ENCODE measurements around the gene GPX2.

Gene GPX2

DNA sequence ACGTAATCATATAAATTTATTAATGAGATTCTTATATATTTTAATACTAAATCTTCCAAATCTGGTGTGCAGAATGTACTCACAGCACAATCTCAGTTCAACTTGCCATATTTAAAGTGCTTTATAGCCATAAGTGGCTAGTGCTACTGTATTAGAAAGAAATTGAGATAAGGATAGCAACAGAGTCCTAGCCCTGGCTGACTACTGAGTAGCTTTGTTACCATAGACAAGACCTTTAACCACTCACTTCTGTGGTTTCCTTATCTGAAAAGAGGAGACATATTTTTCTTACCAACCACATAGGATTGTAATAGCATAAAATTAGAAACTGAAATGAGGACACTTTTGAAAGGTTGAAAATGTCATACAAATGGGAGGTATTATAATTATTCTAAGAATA is 30.3 kb downstream of the GPX2 start:
- DNase-seq (ENCODE audit: low read depth): no peak

DNA sequence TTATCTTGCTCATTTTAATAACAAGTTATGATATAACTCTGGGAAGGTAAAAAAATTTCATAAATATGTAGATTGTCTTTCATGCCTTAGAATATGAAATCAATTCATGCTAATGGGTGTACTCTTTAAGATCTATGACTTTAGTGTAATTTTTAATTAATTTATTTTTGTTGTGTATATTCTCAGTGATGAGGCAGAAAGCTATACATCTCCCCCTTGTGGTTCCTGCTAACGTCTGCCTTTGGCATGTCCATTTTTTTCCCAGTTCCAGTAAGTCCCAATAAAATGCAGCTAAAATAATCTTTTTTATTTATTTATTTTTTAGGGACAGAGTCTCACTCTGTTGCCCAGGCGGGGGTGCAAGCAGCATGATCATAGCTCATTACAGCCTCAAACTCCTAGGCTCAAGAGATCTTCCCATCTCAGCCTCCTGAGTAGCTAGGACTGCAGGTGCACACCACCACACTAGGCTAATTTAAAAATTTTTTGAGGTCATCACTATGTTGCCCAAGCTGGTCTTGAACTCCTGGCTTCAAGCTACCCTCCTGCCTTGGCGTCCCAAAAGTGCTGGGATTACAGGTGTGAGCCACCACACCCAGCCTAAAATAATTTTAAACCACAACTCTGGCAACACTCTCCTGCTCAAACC is 31.6 kb downstream of the GPX2 start:
- no peak for DNase-seq (ENCODE audit: low read depth)

DNA sequence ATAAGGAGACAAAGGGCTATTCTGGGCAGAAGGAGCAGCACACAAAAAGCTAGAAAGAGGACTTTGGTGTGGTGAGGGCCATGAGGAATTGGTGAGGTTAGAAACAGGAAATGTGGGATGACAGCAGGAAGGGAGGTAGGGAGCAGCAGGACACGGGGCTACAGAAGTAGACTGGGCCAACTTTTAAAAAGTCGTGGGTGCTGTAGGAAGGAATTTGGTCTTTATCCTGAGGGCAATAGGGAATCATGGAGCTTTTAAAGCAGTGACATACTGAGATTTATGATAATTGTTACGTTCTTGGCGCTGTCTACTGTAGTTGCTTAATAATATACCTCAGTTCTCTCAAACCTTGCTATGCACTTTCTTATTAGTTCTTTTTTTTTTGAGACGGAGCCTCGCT is 36.5 kb downstream of the GPX2 start:
- no peak for DNase-seq (ENCODE audit: low read depth)

DNA sequence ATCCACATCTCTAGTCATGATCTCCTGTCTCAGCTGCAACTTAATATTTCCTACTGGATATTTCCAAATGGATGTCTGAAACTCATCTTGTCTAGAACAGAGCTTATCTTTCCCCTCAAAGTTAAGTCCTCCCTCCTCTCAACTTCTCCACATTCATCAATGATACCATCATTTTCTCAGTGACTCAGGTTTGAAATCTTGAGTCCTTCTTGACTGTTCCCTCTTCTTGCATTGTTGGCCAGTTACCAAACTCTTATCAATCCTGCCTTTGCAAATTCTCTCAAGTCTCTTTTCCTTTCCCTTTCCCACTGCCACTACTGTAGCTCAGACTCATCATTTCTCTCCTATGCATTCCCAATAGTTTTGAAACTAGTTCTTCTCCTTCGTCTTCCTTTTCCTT is 42.6 kb downstream of the GPX2 start:
- no peak for DNase-seq (ENCODE audit: low read depth)

DNA sequence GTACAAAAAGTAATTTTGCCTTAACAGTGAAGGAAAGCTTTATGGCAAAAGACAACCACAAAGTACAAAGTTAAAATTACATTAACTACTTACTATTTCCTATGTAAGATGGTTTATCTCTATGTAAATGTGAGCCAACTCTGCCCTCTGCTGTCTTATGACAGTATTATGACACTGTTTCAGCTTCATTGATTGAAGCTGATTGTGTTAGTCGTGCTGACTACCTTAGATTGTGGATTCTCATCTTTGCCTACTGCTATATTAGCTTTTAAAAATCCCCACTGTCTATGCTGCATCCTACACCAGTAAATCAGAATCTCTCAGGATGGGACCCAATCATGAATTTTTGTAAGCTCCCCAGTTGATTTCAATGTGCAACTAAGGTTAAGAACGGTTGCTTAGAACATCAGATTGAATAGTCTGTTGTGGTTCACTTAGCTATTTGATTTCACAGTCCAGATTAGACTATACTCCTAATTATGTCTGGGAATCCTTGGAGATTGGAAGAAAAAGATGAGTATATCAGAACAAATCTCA is 50.6 kb downstream of the GPX2 start:
- DNase-seq (ENCODE audit: low read depth): no peak

DNA sequence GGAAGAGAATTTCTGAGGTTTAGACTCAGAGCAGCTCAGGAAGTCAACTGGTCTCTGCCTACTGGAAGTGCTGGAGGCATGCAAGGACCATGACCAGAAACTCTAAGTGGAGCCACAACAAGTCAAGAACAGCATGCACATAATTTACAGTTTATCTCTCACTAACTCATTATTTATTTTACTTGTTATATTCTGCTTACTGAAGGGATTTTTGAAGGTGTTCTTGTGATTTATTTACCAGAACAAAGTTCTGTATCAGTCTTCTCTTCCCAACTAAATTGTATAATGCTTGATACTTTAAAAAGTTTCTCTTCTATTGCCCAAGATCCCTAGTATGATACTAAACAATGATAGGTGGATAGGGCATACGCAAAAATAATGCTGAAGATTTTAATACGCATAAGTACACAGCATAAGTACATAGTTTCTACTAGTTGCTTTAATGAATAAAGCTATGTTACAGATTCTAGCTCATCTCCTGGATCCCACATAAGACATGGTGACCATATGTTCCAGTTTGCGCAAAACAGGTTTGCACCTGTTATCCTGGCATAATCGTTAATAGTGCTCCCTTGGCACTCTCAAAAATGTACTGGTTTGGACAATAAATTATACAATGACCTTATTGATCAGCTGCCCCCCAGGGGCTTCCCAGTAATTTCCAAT is 51.2 kb downstream of the GPX2 start:
- no peak for DNase-seq (ENCODE audit: low read depth)

DNA sequence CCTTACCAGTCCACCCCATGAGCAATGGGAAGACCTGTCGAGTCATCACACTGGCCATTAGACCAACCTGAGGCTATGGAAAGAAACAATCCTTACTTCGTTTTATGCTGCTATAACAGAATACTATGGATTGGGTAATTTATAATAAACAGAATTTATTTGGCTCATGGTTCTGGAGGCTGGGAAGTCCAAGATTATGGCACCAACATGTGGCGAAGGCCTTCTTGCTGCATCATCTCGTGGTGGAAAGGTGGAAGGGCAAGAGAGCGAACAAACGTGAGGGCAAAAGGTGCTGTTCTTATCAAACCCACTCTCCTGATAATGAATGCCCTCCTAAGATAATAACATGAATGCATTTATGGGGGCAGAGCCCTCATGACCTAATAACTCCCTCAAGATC is 53.2 kb downstream of the GPX2 start:
- no peak for DNase-seq (ENCODE audit: low read depth)

Data from stimulated activated CD8-positive, alpha-beta memory T cell treated with anti-CD3 and anti-CD28 coated beads, Interleukin-15, amount 100 ng/mL, for 24 hours (primary cell).